Sigmoid colon (tissue), 7 donors: ENCODE data around the gene CYSLTR2. TPM values are rescaled to one million over a fixed set of nuclear protein-coding genes. Genes with fewer than 3 reads are reported as not detected.

Experiments used
- DNase-seq: peaks from one replicate; pipeline ENCODE4 v3.0.0-alpha.2; 2019
- H3K27ac ChIP-seq, 4 donors: fragments of 200-600 bp; sonication (generic); one replicate each; pipeline ENCODE4 v1.5.1; 2016 to 2019; ENCODE audit warnings: mild to moderate bottlenecking in 1 of 4
- H3K27me3 ChIP-seq, 3 donors: fragments of 200-600 bp; sonication (generic); one replicate each; pipeline ENCODE4 v1.5.1; 2019; ENCODE audit warnings: mild to moderate bottlenecking in 1 of 3
- H3K36me3 ChIP-seq, 4 donors: fragments of 200-600 bp; sonication (generic); one replicate each; pipeline ENCODE4 v1.5.1; 2016 to 2019
- H3K4me1 ChIP-seq, 4 donors: fragments of 200-600 bp; sonication (generic); one replicate each; pipeline ENCODE4 v1.5.1; 2017 to 2019
- H3K4me3 ChIP-seq, 4 donors: fragments of 200-600 bp; sonication (generic); one replicate each; pipeline ENCODE4 v1.5.1; 2017 to 2019; ENCODE audit warnings: mild to moderate bottlenecking in 2 of 4, moderate library complexity in 1 of 4
- H3K9me3 ChIP-seq, 4 donors: fragments of 200-600 bp in 3 of 4; sonication (generic) in 3 of 4; one replicate each; pipeline versions ENCODE4 v1.5.1 to v1.6.1; 2013 to 2019
- CTCF ChIP-seq, 4 experiments: fragments of 450-650 bp in 3 of 4; fragments of 200-600 bp in 1 of 4; IDR thresholded peaks; one replicate each; pipeline ENCODE4 v1.5.1; 2016 to 2019; ENCODE audit warnings: antibody characterized with exemption in 4 of 4, mild to moderate bottlenecking in 3 of 4, moderate library complexity in 2 of 4
- EP300 ChIP-seq, 4 donors: sonication (generic); formaldehyde crosslinking; IDR thresholded peaks; one replicate each; pipeline ENCODE4 v1.6.1; 2017; ENCODE audit warnings: antibody characterized with exemption in 4 of 4
- POLR2A ChIP-seq, 2 donors: fragments of 450-650 bp; IDR thresholded peaks; one replicate each; pipeline ENCODE4 v1.6.1; 2016; ENCODE audit warnings: antibody characterized with exemption in 2 of 2, mild to moderate bottlenecking in 2 of 2, moderate library complexity in 2 of 2
- POLR2AphosphoS5 ChIP-seq, 4 donors: sonication (generic); formaldehyde crosslinking; IDR thresholded peaks; one replicate each; pipeline ENCODE4 v1.6.1; 2017; ENCODE audit warnings: antibody characterized with exemption in 4 of 4
- WGBS, 2 donors: extraction: QIAGEN DNeasy Blood & Tissue Kit; methylation state at CpG; one replicate each; pipeline ENCODE4 v1.1.7; 2013; 5-methylcytosine and 5-hydroxymethylcytosine counted together
- intact Hi-C: fragments of 100-400 bp; cut with DNase I; formaldehyde crosslinking; loops from one replicate; pipeline ENCODE4 v1.15.1; 2023
- polyA plus RNA-seq, 3 donors: library from polyadenylated mRNA; stranded (reverse); fragments of 200-250 nt; gene quantifications; one replicate each; pipeline ENCODE4 v1.2.3, GENCODE V29; 2013
- total RNA-seq, 4 donors: library from RNA; depleted of rRNA; stranded (reverse); fragments of >200 nt; gene quantifications; one replicate each; pipeline ENCODE4 v1.1.0, GENCODE V29; 2016
- donor health status: healthy with polysubstance abuse.
- donor health status: Bipolar disorder and iron deficiency.
- donor health status: healthy.

The CYSLTR2 gene
- total and polyA plus RNA-seq, 7 donors, result 0.28 to 2.0 (median 0.91) TPM; not detected in 1

- Histone ChIP-seq H3K9me3 (no peaks in the 10 kb centered on the region), H3K27me3 (no peaks in the 10 kb centered on the region), H3K36me3 (no peaks in the 10 kb centered on the region), H3K4me1 (no peaks in the 10 kb centered on the region), H3K27ac (no peak overlapping the region), H3K4me3 (no peak overlapping the region)
- DNase-seq, result no peak
- TF ChIP-seq EP300 (IDR thresholded peaks at IDR 0.05) (no peak), POLR2A (IDR thresholded peaks at IDR 0.05) (no peak), CTCF (IDR thresholded peaks at IDR 0.05) (no peak), POLR2AphosphoS5 (IDR thresholded peaks at IDR 0.05) (no peak)
- intact Hi-C loops, result no loop called here
- WGBS, 2 donors, result 92 to 100% methylated on average over 1 of the region's 1 CpG
These were observed 55.0 kb downstream of the CYSLTR2 start for GRCh38 chr13:48708764-48709163.

GRCh38 chr13:48709213-48709612 is 55.5 kb downstream of the CYSLTR2 start:
- 89 to 95% methylated on average over 2 of the region's 2 CpGs for WGBS, 2 donors
- Histone ChIP-seq H3K36me3 (no peaks in the 10 kb centered on the region), H3K9me3 (peaks cover 0 to 2% (median 0%) of the 10 kb centered on the region in 4 donors), H3K27me3 (no peaks in the 10 kb centered on the region), H3K4me1 (no peaks in the 10 kb centered on the region), H3K27ac (no peak overlapping the region), H3K4me3 (no peak overlapping the region)
- TF ChIP-seq POLR2A (IDR thresholded peaks at IDR 0.05) (no peak), EP300 (IDR thresholded peaks at IDR 0.05) (no peak), CTCF (IDR thresholded peaks at IDR 0.05) (no peak), POLR2AphosphoS5 (IDR thresholded peaks at IDR 0.05) (no peak)
- DNase-seq, result no peak
- intact Hi-C loops, result no loop called here

GRCh38 chr13:48710160-48710559 is 56.4 kb downstream of the CYSLTR2 start:
- DNase-seq, result no peak
- TF ChIP-seq EP300 (IDR thresholded peaks at IDR 0.05), result no peak
- no peak for TF ChIP-seq CTCF (IDR thresholded peaks at IDR 0.05)
- TF ChIP-seq POLR2AphosphoS5 (IDR thresholded peaks at IDR 0.05), result no peak
- TF ChIP-seq POLR2A (IDR thresholded peaks at IDR 0.05), result no peak
- Histone ChIP-seq H3K4me1 (no peaks in the 10 kb centered on the region), H3K9me3 (peaks cover 0 to 3% (median 0%) of the 10 kb centered on the region in 4 donors), H3K4me3 (no peak overlapping the region), H3K36me3 (no peaks in the 10 kb centered on the region), H3K27me3 (no peaks in the 10 kb centered on the region), H3K27ac (no peak overlapping the region)
- 92 to 96% methylated on average over 1 of the region's 1 CpG for WGBS, 2 donors
- intact Hi-C loops, result no loop called here

- Histone ChIP-seq H3K9me3 (peaks cover 0 to 3% (median under 1%) of the 10 kb centered on the region in 4 donors), H3K36me3 (no peaks in the 10 kb centered on the region), H3K27me3 (no peaks in the 10 kb centered on the region), H3K4me1 (no peaks in the 10 kb centered on the region), H3K4me3 (no peak overlapping the region), H3K27ac (no peak overlapping the region)
- intact Hi-C loops, result no loop called here
- TF ChIP-seq CTCF (IDR thresholded peaks at IDR 0.05) (no peak), POLR2A (IDR thresholded peaks at IDR 0.05) (no peak), EP300 (IDR thresholded peaks at IDR 0.05) (no peak), POLR2AphosphoS5 (IDR thresholded peaks at IDR 0.05) (no peak)
- no peak for DNase-seq
These were observed 58.4 kb downstream of the CYSLTR2 start for GRCh38 chr13:48712141-48712540.

- no peaks in the 10 kb centered on the region for H3K4me1 ChIP-seq
- H3K9me3 ChIP-seq, result peaks cover 0 to 9% (median 7%) of the 10 kb centered on the region in 4 donors
- no peak for DNase-seq
- no peak overlapping the region for H3K27ac ChIP-seq
- intact Hi-C loops, result no loop called here
- TF ChIP-seq CTCF (IDR thresholded peaks at IDR 0.05) (no peak), POLR2AphosphoS5 (IDR thresholded peaks at IDR 0.05) (no peak), EP300 (IDR thresholded peaks at IDR 0.05) (no peak), POLR2A (IDR thresholded peaks at IDR 0.05) (no peak)
- H3K27me3 ChIP-seq, result no peaks in the 10 kb centered on the region
- WGBS, 2 donors, result 89 to 97% methylated on average over 1 of the region's 1 CpG
- no peaks in the 10 kb centered on the region for H3K36me3 ChIP-seq
- H3K4me3 ChIP-seq, result no peak overlapping the region
These were observed 62.2 kb downstream of the CYSLTR2 start for GRCh38 chr13:48715977-48716376.
